K562 (cell line): ENCODE data around the gene PPAT. TPM values are rescaled to one million over a fixed set of nuclear protein-coding genes. Genes with fewer than 3 reads are reported as not detected.

Source experiments
- CBX1 ChIP-seq: sonication (generic); IDR thresholded peaks from 2 replicates; pipeline ENCODE4 v1.6.1; 2016; ENCODE audit warnings: antibody characterized with exemption, low read depth, mild to moderate bottlenecking
- DMBX1 ChIP-seq: fragments of 250-450 bp; sonication (Bioruptor Pico); IDR thresholded peaks from 2 replicates; pipeline ENCODE4 v1.8.0; 2022; ENCODE audit warnings: inconsistent platforms, mild to moderate bottlenecking, moderate library complexity, borderline replicate concordance
- DPF2 ChIP-seq: fragments of 450-650 bp; IDR thresholded peaks from 2 replicates; pipeline ENCODE4 v1.6.1; 2016
- HDGF ChIP-seq: fragments of 450-650 bp; IDR thresholded peaks from 2 replicates; pipeline ENCODE4 v1.6.1; 2016
- HMBOX1 ChIP-seq: sonication (generic); IDR thresholded peaks from 2 replicates; pipeline ENCODE4 v1.6.1; 2016
- MCM3 ChIP-seq: fragments of 450-650 bp; IDR thresholded peaks from 2 replicates; pipeline ENCODE4 v1.6.1; 2016
- NCOA2 ChIP-seq, 2 experiments: fragments of 450-650 bp; IDR thresholded peaks; 2 replicates each; pipeline ENCODE4 v1.6.1; 2018; ENCODE audit warnings: mild to moderate bottlenecking in 2 of 2, moderate library complexity in 1 of 2; ENCODE audit not compliant: partially characterized antibody in 2 of 2
- NCOR1 ChIP-seq: fragments of 450-650 bp; IDR thresholded peaks from 2 replicates; pipeline ENCODE4 v1.6.1; 2016; ENCODE audit warnings: mild to moderate bottlenecking, moderate library complexity
- PREB ChIP-seq: sonication (generic); formaldehyde crosslinking; IDR thresholded peaks from 2 replicates; pipeline ENCODE4 v1.8.1; 2023; ENCODE audit warnings: mild to moderate bottlenecking, missing genetic modification reagents
- RBM39 ChIP-seq: fragments of 200-400 bp; formaldehyde crosslinking; optimal IDR thresholded peaks from 2 replicates; pipeline ENCODE3; 2018; ENCODE audit warnings: low read depth, low read length
- RNF219 ChIP-seq: fragments of 250-450 bp; sonication (Bioruptor Pico); IDR thresholded peaks from 2 replicates; pipeline ENCODE4 v1.5.0; 2022; ENCODE audit warnings: mild to moderate bottlenecking
- STAT6 ChIP-seq: sonication (generic); formaldehyde crosslinking; IDR thresholded peaks from 2 replicates; pipeline ENCODE4 v1.8.1; 2023; ENCODE audit warnings: mild to moderate bottlenecking, missing genetic modification reagents
- ZNF239 ChIP-seq: fragments of 250-450 bp; sonication (Bioruptor Pico); IDR thresholded peaks from 2 replicates; pipeline ENCODE4 v1.4.0; 2020; ENCODE audit warnings: mild to moderate bottlenecking
- ZNF253 ChIP-seq: fragments of 250-450 bp; sonication (Bioruptor Pico); conservative IDR thresholded peaks from 2 replicates; pipeline ENCODE4 v1.6.1; 2021; ENCODE audit warnings: mild to moderate bottlenecking
- ZNF561 ChIP-seq: fragments of 450-650 bp; formaldehyde crosslinking; conservative IDR thresholded peaks from 2 replicates; pipeline ENCODE4 v1.4.0; 2020; ENCODE audit warnings: mild to moderate bottlenecking, moderate library complexity
- ZNF584 ChIP-seq: fragments of 200-800 bp; sonication (Bioruptor generic); IDR thresholded peaks from 2 replicates; pipeline ENCODE4 v1.6.1; 2016; ENCODE audit warnings: low read depth, mild to moderate bottlenecking, missing genetic modification characterization, missing compliant biosample characterization
- polyA plus RNA-seq, 8 experiments: library from polyadenylated mRNA; depleted of rRNA in 4 of 8; stranded (reverse) in 5 of 8; unstranded in 3 of 8; fragments of >200 nt; fragmentation: Nextera tagmentation in 2 of 8; fragmentation: Illumina TruSeq in 1 of 8; extraction: Ambion mirVana in 2 of 8; extraction: Trizol in 1 of 8; gene quantifications; 2 replicates each; pipeline versions ENCODE4 v1.2.1 to v1.2.3, GENCODE V29; 2011 to 2014; ENCODE audit warnings: inconsistent platforms in 1 of 8, missing spikeins in 1 of 8
- total RNA-seq, 7 experiments: library from RNA; depleted of rRNA in 6 of 7; stranded (reverse); fragments of >200 nt in 6 of 7; fragmentation: Illumina TruSeq in 2 of 7; extraction: Trizol in 2 of 7; gene quantifications; 2 replicates each; pipeline versions ENCODE4 v1.2.1 to v1.2.3, GENCODE V29; 2011 to 2021; ENCODE audit warnings: low replicate concordance in 1 of 7

Gene PPAT
- total and polyA plus RNA-seq, 9 of the 15 experiments (the other 6 are each of a cell fraction or from before 2014, with no cell fraction given): 36.2 to 75.8 (median 55.5) TPM

GRCh38 chr4:56435140-56435926 lies at the start of gene PPAT (continued):
- TF ChIP-seq ZNF561 (CRISPR knock-in tag): no peak
- TF ChIP-seq RBM39: no peak
- TF ChIP-seq CBX1: peak; percentile 27; the same call in 1 of the 2 replicates
- no peak for TF ChIP-seq MCM3
- TF ChIP-seq NCOA2 (IDR thresholded peaks at IDR 0.05; ENCODE audit: partially characterized antibody in 2 of 2): no peak
- no peak for TF ChIP-seq PREB (CRISPR knock-in tag)
- no peak for TF ChIP-seq ZNF253
- no peak for TF ChIP-seq HMBOX1
- TF ChIP-seq STAT6 (CRISPR knock-in tag): no peak
- no peak for TF ChIP-seq DMBX1 (CRISPR knock-in tag)
- no peak for TF ChIP-seq NCOR1
- peak; percentile 57; the same call in 1 of the 2 replicates for TF ChIP-seq DPF2
- TF ChIP-seq ZNF584 (CRISPR knock-in tag): no peak
- no peak for TF ChIP-seq RNF219 (CRISPR knock-in tag)
- TF ChIP-seq ZNF239 (CRISPR knock-in tag): no peak
- TF ChIP-seq HDGF: no peak
